ENCODE results near the gene FAP.

DNA sequence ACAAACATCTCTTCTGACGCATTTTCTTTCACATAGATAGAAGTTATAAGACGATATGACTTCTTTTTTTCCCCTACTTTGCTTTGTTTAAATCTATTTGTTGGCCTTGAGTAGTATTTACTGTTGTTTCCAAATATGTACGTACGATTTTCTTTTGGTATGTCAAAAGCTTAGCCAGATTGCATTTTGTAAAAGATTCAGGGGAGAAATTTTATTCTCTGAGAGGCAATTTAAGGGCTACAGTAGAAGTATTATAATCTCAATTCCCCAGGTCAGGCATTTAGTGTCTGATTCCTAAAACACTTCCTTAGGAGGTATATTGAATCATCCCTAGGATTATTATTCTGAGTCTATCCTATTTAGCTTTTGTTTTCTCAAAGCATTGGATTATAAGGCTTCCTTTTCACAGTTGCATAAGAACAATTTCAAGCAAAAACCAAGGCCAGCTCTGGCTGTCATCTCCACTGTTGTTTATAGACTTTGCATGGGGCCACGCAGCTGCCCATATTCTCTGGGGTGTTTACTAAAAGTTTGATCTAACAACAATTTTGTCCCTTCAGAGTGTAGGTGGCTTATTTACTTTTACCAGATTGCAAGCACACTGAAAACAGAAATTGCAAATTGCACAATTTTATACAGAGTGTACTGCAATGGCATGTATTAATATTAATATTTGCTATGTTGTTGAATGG, 57.6 kb downstream of the FAP start:
- TF ChIP-seq, protein P1, sequence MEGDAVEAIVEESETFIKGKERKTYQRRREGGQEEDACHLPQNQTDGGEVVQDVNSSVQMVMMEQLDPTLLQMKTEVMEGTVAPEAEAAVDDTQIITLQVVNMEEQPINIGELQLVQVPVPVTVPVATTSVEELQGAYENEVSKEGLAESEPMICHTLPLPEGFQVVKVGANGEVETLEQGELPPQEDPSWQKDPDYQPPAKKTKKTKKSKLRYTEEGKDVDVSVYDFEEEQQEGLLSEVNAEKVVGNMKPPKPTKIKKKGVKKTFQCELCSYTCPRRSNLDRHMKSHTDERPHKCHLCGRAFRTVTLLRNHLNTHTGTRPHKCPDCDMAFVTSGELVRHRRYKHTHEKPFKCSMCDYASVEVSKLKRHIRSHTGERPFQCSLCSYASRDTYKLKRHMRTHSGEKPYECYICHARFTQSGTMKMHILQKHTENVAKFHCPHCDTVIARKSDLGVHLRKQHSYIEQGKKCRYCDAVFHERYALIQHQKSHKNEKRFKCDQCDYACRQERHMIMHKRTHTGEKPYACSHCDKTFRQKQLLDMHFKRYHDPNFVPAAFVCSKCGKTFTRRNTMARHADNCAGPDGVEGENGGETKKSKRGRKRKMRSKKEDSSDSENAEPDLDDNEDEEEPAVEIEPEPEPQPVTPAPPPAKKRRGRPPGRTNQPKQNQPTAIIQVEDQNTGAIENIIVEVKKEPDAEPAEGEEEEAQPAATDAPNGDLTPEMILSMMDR (IDR thresholded peaks at IDR 0.05; ENCODE audit: poor library complexity), result no peak
- TF ChIP-seq EZH2 (IDR thresholded peaks at IDR 0.05; ENCODE audit: borderline replicate concordance) (no peak), EZH2phosphoT487 (IDR thresholded peaks at IDR 0.05; ENCODE audit: low read depth, severe bottlenecking, unreplicated experiment) (no peak)

Measured in hepatocyte (in vitro differentiated cells).